ENCODE results near the gene SST. TPM values are rescaled to one million over a fixed set of nuclear protein-coding genes. Genes with fewer than 3 reads are reported as not detected.

Gene SST
- total and polyA plus RNA-seq, 2 of the 13 experiments (the other 11 are each of a cell fraction or from before 2014, with no cell fraction given), result not detected

DNA sequence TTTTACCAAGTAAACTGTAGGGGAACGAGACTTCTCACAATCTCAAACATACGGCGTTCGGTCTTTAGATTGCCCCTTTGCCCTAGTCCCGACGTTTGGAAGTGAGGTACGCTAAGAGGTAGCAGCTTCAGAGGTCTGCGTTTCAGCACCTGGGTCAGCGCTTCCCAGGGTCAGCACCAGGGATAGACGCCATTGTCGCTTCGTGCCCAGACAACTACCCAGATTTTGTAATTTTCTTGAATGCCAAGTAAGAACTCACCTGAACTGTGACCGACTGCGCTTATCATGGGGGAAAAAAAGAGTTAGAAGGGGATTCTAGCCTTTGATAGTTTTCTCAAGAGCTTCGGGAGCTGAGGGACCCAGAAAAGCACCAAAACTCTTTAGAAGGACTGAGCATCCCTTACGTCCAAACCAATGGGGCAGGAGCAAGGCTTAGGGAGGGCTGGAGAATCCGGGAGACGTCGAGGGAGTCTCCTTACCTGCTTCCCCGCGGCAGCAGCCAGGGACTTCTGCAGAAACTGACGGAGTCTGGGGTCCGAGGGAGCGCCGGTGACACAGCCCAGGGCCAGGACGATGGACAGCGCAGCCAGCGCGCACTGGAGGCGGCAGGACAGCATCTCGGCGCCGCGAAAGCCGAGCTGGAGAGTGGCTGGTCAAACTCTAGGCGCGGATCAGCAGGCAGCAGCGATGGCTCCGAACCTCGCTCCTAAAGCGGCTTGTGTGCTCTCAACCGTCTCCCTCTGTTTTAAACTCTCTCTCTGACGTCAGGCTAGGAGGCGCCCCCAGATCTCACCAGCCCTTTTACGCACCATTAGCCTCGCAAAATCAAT, at the start of gene SST (continued):
- TF ChIP-seq, protein P1, sequence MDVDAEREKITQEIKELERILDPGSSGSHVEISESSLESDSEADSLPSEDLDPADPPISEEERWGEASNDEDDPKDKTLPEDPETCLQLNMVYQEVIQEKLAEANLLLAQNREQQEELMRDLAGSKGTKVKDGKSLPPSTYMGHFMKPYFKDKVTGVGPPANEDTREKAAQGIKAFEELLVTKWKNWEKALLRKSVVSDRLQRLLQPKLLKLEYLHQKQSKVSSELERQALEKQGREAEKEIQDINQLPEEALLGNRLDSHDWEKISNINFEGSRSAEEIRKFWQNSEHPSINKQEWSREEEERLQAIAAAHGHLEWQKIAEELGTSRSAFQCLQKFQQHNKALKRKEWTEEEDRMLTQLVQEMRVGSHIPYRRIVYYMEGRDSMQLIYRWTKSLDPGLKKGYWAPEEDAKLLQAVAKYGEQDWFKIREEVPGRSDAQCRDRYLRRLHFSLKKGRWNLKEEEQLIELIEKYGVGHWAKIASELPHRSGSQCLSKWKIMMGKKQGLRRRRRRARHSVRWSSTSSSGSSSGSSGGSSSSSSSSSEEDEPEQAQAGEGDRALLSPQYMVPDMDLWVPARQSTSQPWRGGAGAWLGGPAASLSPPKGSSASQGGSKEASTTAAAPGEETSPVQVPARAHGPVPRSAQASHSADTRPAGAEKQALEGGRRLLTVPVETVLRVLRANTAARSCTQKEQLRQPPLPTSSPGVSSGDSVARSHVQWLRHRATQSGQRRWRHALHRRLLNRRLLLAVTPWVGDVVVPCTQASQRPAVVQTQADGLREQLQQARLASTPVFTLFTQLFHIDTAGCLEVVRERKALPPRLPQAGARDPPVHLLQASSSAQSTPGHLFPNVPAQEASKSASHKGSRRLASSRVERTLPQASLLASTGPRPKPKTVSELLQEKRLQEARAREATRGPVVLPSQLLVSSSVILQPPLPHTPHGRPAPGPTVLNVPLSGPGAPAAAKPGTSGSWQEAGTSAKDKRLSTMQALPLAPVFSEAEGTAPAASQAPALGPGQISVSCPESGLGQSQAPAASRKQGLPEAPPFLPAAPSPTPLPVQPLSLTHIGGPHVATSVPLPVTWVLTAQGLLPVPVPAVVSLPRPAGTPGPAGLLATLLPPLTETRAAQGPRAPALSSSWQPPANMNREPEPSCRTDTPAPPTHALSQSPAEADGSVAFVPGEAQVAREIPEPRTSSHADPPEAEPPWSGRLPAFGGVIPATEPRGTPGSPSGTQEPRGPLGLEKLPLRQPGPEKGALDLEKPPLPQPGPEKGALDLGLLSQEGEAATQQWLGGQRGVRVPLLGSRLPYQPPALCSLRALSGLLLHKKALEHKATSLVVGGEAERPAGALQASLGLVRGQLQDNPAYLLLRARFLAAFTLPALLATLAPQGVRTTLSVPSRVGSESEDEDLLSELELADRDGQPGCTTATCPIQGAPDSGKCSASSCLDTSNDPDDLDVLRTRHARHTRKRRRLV (CRISPR knock-in tag; IDR thresholded peaks at IDR 0.05), result 0 out of 2 replicates have a peak, but pooled peaks have one; percentile 62
- TF ChIP-seq, protein P2, sequence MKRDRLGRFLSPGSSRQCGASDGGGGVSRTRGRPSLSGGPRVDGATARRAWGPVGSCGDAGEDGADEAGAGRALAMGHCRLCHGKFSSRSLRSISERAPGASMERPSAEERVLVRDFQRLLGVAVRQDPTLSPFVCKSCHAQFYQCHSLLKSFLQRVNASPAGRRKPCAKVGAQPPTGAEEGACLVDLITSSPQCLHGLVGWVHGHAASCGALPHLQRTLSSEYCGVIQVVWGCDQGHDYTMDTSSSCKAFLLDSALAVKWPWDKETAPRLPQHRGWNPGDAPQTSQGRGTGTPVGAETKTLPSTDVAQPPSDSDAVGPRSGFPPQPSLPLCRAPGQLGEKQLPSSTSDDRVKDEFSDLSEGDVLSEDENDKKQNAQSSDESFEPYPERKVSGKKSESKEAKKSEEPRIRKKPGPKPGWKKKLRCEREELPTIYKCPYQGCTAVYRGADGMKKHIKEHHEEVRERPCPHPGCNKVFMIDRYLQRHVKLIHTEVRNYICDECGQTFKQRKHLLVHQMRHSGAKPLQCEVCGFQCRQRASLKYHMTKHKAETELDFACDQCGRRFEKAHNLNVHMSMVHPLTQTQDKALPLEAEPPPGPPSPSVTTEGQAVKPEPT (CRISPR knock-in tag; IDR thresholded peaks at IDR 0.05; ENCODE audit: low read depth), result no peak
- TF ChIP-seq MYC (CRISPR knock-in tag; IDR thresholded peaks at IDR 0.05; ENCODE audit: borderline replicate concordance), result peak; percentile 58
- TF ChIP-seq KDM2A (CRISPR knock-in tag; IDR thresholded peaks at IDR 0.05; ENCODE audit: borderline replicate concordance, low read depth), result peak; percentile 90
- TF ChIP-seq ZBTB21 (CRISPR knock-in tag; IDR thresholded peaks at IDR 0.05), result peak; percentile 86
- TF ChIP-seq NKX3-1 (CRISPR knock-in tag; IDR thresholded peaks at IDR 0.05), result peak; percentile 100
- TF ChIP-seq, protein P3, sequence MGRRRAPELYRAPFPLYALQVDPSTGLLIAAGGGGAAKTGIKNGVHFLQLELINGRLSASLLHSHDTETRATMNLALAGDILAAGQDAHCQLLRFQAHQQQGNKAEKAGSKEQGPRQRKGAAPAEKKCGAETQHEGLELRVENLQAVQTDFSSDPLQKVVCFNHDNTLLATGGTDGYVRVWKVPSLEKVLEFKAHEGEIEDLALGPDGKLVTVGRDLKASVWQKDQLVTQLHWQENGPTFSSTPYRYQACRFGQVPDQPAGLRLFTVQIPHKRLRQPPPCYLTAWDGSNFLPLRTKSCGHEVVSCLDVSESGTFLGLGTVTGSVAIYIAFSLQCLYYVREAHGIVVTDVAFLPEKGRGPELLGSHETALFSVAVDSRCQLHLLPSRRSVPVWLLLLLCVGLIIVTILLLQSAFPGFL (CRISPR knock-in tag; IDR thresholded peaks at IDR 0.05), result peak; percentile 92; the same call in 1 of the 2 replicates
- TF ChIP-seq, protein P4, sequence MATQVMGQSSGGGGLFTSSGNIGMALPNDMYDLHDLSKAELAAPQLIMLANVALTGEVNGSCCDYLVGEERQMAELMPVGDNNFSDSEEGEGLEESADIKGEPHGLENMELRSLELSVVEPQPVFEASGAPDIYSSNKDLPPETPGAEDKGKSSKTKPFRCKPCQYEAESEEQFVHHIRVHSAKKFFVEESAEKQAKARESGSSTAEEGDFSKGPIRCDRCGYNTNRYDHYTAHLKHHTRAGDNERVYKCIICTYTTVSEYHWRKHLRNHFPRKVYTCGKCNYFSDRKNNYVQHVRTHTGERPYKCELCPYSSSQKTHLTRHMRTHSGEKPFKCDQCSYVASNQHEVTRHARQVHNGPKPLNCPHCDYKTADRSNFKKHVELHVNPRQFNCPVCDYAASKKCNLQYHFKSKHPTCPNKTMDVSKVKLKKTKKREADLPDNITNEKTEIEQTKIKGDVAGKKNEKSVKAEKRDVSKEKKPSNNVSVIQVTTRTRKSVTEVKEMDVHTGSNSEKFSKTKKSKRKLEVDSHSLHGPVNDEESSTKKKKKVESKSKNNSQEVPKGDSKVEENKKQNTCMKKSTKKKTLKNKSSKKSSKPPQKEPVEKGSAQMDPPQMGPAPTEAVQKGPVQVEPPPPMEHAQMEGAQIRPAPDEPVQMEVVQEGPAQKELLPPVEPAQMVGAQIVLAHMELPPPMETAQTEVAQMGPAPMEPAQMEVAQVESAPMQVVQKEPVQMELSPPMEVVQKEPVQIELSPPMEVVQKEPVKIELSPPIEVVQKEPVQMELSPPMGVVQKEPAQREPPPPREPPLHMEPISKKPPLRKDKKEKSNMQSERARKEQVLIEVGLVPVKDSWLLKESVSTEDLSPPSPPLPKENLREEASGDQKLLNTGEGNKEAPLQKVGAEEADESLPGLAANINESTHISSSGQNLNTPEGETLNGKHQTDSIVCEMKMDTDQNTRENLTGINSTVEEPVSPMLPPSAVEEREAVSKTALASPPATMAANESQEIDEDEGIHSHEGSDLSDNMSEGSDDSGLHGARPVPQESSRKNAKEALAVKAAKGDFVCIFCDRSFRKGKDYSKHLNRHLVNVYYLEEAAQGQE (IDR thresholded peaks at IDR 0.05; ENCODE audit: borderline replicate concordance in 1 of 2, low read depth in 1 of 2, low read length in 2 of 2), result peak; percentile 98 to 99
- peak; percentile 91 for TF ChIP-seq ZNF33B (CRISPR knock-in tag; IDR thresholded peaks at IDR 0.05)
- no peak for TF ChIP-seq FOXA1 (IDR thresholded peaks at IDR 0.05)
- peak; percentile 30; the same call in 1 of the 2 replicates for TF ChIP-seq FOXA1 (CRISPR knock-in tag; IDR thresholded peaks at IDR 0.05)
- TF ChIP-seq MTF2 (CRISPR knock-in tag; IDR thresholded peaks at IDR 0.05; ENCODE audit: borderline replicate concordance), result no peak
- TF ChIP-seq ZBTB20 (CRISPR knock-in tag; IDR thresholded peaks at IDR 0.05; ENCODE audit: borderline replicate concordance, low read depth), result peak; percentile 95; the same call in 1 of the 2 replicates
- TF ChIP-seq ZNF34 (CRISPR knock-in tag; IDR thresholded peaks at IDR 0.05; ENCODE audit: borderline replicate concordance), result no peak

Measured in HepG2 (cell line).